K562 treated with DMSO at 1 percent for 48 hours (cell line): ENCODE results near the gene TAF6. TPM values are rescaled to one million over a fixed set of nuclear protein-coding genes. Genes with fewer than 3 reads are reported as not detected.

Source experiments
- total RNA-seq: library from RNA; unstranded; fragments of 300-600 nt; gene quantifications from 2 replicates; pipeline ENCODE4 v1.2.3, GENCODE V29; 2022; ENCODE audit warnings: low replicate concordance; ENCODE audit errors: extremely low read depth

Gene TAF6
- total RNA-seq, result not detected in 2 replicates

DNA sequence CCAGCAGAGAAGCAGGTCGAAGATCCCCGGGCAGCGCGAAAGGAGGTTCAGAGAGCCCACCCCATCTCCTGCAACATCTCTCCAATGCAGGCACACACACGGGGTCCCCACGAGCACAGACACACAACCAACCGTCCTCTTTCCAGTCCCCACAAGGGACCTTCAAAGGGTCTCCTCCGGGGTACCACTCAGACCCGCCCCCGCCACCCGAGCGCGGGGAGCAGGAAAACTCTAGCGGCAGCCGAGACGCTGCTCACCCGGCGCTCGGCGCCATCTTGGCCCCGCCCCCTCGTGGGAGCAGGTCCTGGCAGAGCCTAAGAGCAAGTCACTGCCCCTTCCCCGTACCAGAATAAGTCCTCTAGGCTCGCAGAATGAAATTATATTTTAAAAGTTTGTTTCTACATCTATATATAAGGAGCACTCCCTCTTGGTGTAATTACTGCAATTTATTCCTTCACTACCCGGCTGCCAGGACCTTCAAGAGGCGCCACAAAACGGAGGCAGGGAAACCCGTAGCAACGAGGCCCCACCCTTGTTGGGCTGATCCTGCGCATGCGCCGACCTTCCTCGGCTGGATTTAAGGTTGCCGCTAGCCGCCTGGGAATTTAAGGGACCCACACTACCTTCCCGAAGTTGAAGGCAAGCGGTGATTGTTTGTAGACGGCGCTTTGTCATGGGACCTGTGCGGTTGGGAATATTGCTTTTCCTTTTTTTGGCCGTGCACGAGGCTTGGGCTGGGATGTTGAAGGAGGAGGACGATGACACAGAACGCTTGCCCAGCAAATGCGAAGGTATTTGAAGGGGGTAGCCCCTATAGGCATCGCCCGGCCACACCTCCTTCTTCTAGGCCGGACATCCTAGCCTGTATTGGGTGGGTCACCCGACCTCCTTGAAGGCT lies at the start of gene TAF6, which contains the start of gene CNPY4:
Gene TAF6 (minus strand): TSS at position 287 of the 898 bp plus-strand sequence. CDS start 5,149 bp downstream, outside the sequence.
Gene CNPY4 (plus strand): TSS at position 563 of the 898 bp plus-strand sequence. CDS start 111 bp downstream, at position 674.

DNA sequence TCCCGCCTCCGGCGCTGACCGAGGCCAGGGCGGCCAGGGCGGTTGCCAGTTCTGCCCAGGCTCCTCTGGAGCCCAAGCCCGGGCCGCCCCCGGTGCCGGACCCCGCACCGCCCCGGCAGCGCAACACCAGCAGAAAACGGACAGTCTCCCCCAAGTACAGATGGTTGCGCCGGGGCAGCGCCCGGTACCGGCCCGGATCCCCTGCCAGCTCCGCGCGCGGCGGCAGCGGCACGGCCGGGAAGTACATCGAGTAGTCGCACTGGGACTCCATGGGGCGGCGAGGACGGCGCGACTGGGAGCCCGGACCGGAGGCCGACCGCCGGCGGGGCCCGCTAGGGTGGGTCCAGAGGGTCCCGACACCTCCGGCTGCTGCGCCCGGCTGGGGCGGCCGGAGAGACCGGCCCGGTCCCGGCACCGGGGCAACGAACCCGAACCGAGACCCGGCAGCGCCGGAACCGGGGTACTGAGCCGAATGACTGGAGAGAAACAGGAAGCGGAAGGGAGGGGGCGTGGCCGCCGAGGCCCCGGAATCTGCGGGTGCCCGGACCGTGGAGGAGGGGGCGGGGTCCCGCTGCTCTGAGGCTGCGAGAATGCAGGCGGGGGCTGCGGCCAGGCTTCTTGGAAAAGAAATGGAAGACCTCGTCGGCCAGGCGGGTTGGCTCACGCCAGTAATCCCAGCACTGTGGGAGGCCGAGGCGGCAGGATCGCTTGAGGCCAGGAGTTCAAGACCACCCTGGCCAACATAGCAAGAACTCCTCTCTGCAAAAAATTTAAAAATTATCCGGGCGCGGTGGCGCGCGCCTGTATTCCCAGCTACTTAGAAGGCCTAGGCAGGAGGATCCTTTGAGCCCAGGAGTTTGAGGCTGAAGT lies 39.3 kb upstream of the TAF6 start, which contains the start of gene TRAPPC14:
Gene TRAPPC14 (minus strand): TSS at position 495 of the 870 bp plus-strand sequence. CDS start 224 bp downstream, at position 271.

DNA sequence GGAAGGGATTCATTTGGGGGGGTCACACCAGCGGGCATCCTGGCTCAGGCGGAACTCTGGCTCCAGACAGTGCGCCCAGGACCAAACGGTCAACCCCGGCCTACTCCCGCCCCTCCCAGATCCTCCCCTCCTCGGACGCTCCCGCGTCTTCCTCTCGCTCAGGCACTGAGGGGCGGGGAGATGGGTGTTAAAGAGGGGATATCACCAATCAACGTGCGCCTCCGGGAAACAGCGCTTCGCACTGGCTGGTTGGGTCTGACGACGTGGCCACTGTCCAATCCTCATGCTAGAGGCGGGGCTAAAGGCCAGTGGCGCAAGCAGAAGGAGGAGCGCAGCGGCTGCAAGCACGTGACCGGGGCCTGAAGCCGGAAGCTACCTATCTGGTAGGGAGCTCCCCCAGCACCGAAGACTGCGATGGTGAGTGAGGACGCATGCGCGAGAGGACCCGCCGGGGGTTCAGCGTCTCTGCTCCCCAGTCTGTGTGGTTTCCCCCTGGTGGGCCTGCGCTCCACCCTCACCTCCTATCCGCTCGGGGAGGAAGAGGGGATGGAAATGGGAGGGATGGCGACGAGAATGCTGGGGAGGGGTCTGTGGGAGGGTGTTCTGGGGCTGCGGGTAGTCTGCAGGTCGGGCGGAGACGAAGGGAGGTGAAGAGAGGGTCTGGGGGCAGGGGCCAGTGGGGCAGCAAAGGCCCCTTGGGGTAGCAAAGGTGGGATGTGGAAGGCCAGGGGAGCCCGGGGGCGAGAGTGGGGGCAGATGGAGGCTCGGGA lies 29.6 kb upstream of the TAF6 start, which contains the start of gene LAMTOR4:
Gene LAMTOR4 (plus strand): TSS at position 360 of the 770 bp plus-strand sequence. CDS start 55 bp downstream, at position 415.

DNA sequence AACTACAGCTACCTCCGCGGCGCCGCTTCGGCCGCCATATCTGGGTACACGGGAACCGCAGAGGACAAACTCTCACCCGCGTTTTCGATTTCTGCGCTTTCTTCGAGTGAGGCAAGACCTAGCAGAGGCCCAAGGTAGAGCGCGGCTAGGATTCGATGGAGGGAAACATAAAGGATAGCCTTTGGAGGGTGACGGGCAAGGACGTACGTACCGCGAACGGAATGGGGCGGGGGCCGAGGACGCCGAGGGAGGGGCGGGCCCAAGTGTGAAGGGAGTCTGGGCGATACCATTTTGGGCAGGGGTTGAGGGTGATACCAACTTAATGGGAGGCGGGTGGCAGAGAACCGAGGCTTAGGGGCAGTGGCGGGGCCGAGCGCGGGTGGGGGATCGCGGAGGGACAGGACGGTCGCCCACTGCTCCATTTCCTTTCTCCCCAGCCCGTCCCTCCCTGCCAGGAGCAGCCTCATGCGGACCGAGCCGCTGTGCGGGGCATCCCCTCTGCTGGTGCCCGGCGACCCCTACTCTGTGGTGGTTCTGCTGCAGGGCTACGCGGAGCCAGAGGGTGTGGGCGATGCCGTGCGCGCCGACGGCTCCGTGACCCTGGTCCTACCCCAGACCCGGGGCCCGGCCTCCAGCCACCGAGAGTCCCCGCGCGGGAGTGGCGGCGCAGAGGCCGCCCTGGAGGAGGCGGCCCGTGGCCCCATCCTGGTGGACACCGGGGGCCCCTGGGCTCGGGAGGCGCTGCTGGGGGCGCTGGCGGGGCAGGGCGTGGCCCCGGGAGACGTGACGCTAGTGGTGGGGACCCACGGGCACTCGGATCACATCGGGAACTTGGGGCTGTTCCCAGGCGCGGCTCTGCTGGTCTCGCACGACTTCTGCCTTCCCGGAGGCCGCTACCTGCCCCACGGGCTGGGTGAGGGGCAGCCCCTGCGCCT lies 8.0 kb upstream of the TAF6 start, which contains the start of gene MBLAC1:
Gene MBLAC1 (plus strand): TSS at position 37 of the 935 bp plus-strand sequence. CDS start 429 bp downstream, at position 466.

DNA sequence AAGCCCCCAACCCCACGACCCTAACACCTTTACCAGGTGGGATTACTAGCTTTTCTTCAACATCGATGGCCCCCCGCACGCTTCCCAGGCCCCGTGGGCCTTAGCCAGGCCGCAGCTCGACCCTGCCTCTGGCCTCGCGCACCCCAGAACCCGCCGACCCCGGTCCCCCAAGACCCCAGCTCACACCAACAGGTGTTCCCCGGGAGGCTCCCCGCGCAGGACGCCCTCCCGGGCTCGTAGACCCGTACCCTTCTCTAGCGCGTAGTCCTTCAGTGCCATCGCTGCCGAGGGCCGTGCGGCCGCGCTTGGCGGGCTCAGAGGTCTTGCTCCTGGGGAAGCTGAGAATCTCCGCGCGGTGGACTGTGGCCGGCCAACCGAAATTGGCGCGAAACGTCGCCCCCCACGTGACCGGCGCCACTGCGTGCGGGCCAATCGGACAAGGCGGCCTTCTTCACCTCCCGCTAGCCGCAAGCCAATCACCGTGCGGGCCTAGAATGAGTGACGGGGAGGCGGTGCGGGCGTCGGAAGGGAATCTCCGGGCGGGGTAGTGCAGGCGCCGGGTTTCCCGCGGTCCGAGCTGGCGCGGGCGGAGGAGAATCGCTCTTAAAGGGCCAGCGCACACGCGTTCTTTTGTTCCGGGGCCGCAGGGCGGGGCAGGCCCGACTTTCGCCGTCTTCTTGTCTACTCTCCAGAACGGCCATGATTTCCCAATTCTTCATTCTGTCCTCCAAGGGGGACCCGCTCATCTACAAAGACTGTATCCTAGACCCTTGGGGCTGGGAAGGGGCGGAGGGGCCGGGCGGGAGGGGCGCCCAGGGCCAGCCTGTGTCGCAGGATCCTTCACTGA lies 17.9 kb downstream of the TAF6 start, which contains the start of the genes AP4M1 and MCM7:
Gene AP4M1 (plus strand): TSS at position 628 of the 847 bp plus-strand sequence. CDS start 72 bp downstream, at position 700.
Gene MCM7 (minus strand): TSS at position 382 of the 847 bp plus-strand sequence. CDS start 103 bp downstream, at position 279.

DNA sequence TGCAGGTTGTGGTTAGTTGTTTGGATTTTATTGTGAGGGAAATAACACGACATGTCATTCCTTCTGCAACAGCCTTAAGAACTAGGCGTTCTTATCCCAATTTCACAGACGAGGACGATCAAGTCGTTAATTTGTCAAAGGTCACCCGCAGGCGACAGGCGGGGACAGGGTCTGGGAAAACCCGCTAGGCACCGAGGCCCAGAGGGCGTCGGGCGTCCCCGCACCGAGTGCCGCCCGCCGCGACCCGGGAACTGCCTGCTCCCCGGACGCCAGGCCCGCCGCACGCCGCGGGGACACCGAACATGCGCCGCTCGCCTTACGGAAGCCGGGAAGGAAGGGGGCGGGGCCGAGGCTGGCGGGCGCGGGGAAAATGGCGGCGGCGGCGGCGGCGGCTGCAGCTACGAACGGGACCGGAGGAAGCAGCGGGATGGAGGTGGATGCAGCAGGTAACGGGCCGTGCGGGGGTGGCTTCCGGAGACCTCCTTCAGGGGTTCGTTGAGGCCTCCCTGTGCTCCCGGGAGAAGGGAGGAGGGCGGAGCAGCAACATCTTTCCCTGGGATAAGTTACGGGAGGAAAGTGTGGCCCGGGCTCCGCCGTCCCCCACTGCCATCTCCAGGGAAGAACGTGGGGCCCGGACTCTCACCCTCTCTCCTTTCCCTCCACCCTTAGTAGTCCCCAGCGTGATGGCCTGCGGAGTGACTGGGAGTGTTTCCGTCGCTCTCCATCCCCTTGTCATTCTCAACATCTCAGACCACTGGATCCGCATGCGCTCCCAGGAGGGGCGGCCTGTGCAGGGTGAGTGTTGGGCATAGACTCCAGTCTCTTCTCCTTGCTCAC lies 30.3 kb downstream of the TAF6 start, which contains the start of gene COPS6:
Gene COPS6 (plus strand): TSS at position 349 of the 837 bp plus-strand sequence. CDS start 22 bp downstream, at position 371.

DNA sequence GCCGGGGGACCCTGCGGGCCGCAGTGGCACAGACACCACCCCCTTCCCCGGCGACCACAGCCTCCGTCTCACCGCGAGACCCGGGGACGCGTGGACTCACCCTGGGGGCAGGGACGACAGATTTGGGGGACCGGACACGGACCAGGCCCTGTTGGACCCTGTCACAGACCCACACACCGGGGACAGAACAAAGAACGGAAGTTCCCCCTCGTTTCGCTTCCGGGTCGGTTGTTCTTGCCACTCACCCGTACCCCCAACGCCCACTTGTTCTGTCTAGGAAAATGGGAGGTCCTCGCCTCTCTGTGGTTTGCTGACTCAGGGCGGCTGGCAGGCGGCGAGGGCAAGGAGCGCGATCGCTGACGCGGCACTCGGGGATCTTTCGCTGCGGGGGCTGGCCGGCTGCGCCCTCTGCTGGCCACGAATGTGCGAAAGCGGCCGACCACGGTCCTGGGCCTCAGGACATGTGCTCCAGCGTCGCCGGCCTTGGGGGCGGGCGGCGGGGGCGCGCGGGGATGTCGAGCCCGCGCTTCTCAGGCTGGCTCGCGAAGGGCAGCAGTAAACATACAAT lies 37.5 kb downstream of the TAF6 start, which contains the start of gene ZNF3:
Gene ZNF3 (minus strand): TSS at position 189 of the 568 bp plus-strand sequence. CDS start 4,366 bp downstream, outside the sequence.

Other genes with a start within 250 kb of the TAF6 start
- not detected in 2 replicates for gene OR2AE1, start 242.3 kb downstream of the TAF6 start, total RNA-seq
- gene TRIM4, start 199.8 kb downstream of the TAF6 start, total RNA-seq, result not detected in 2 replicates
- not detected in 2 replicates for gene GJC3, start 189.7 kb downstream of the TAF6 start, total RNA-seq
- gene AZGP1, start 143.3 kb downstream of the TAF6 start, total RNA-seq, result not detected in 2 replicates
- gene ZKSCAN1, start 103.8 kb downstream of the TAF6 start, total RNA-seq, result not detected in 2 replicates
- gene ZSCAN21, start 69.6 kb downstream of the TAF6 start, total RNA-seq, result not detected in 2 replicates
- gene ZNF3, start 37.6 kb downstream of the TAF6 start, total RNA-seq, result not detected in 2 replicates
- 306 TPM in 1 of 2 replicates, not detected in the other for gene COPS6, start 30.4 kb downstream of the TAF6 start, total RNA-seq
- gene MCM7, start 18.0 kb downstream of the TAF6 start, total RNA-seq, result 392 and 458 TPM in 2 replicates
- not detected in 2 replicates for gene AP4M1, start 17.7 kb downstream of the TAF6 start, total RNA-seq
- not detected in 2 replicates for gene CNPY4, start 276 bp upstream of the TAF6 start, total RNA-seq
- gene MBLAC1, start 7.6 kb upstream of the TAF6 start, total RNA-seq, result not detected in 2 replicates
- 1,877 TPM in 1 of 2 replicates, not detected in the other for gene LAMTOR4, start 29.6 kb upstream of the TAF6 start, total RNA-seq
- not detected in 2 replicates for gene TRAPPC14, start 39.4 kb upstream of the TAF6 start, total RNA-seq
- not detected in 2 replicates for gene GAL3ST4, start 49.3 kb upstream of the TAF6 start, total RNA-seq
- gene GPC2, start 58.0 kb upstream of the TAF6 start, total RNA-seq, result not detected in 2 replicates
- gene STAG3, start 58.6 kb upstream of the TAF6 start, total RNA-seq, result not detected in 2 replicates
- not detected in 2 replicates for gene PVRIG, start 100.6 kb upstream of the TAF6 start, total RNA-seq
- not detected in 2 replicates for gene SPDYE3, start 188.3 kb upstream of the TAF6 start, total RNA-seq
- not detected in 2 replicates for gene PILRB, start 238.8 kb upstream of the TAF6 start, total RNA-seq